ENCODE measurements around the gene B3GNT9.
A peak's percentile ranks its signal among the peaks of the same experiment; 100 is the strongest.

The B3GNT9 gene

GRCh38 chr16:67112591-67113399 is 38.0 kb downstream of the B3GNT9 start:
- DNase-seq (ENCODE audit: low read depth) = no peak

- DNase-seq (ENCODE audit: low read depth) = no peak
These were observed 38.8 kb downstream of the B3GNT9 start for GRCh38 chr16:67111951-67112444.

GRCh38 chr16:67109407-67110135 is 41.2 kb downstream of the B3GNT9 start, which contains the start of gene PHAF1:
Gene PHAF1, plus strand, starts transcription at chr16:67109941. Its CDS starts 235 bp downstream, at chr16:67110176.
- peak; percentile 97 for DNase-seq (ENCODE audit: low read depth)

GRCh38 chr16:67108931-67109406 is 41.8 kb downstream of the B3GNT9 start:
- DNase-seq (ENCODE audit: low read depth) = no peak

GRCh38 chr16:67108489-67108888 is 42.3 kb downstream of the B3GNT9 start:
- no peak for DNase-seq (ENCODE audit: low read depth)

GRCh38 chr16:67105881-67106280 is 44.9 kb downstream of the B3GNT9 start:
- DNase-seq (ENCODE audit: low read depth) = no peak

- DNase-seq (ENCODE audit: low read depth) = no peak
These were observed 45.6 kb downstream of the B3GNT9 start for GRCh38 chr16:67105246-67105645.

GRCh38 chr16:67104845-67105244 is 46.0 kb downstream of the B3GNT9 start:
- DNase-seq (ENCODE audit: low read depth) = no peak

- no peak for DNase-seq (ENCODE audit: low read depth)
These were observed 46.7 kb downstream of the B3GNT9 start for GRCh38 chr16:67104061-67104460.

GRCh38 chr16:67101311-67102082 is 49.3 kb downstream of the B3GNT9 start:
- no peak for DNase-seq (ENCODE audit: low read depth)

GRCh38 chr16:67100569-67101310 is 50.1 kb downstream of the B3GNT9 start:
- no peak for DNase-seq (ENCODE audit: low read depth)

GRCh38 chr16:67098599-67098998 is 52.2 kb downstream of the B3GNT9 start:
- no peak for DNase-seq (ENCODE audit: low read depth)

Measured in stimulated activated CD8-positive, alpha-beta memory T cell treated with anti-CD3 and anti-CD28 coated beads, Interleukin-15, amount 100 ng/mL, for 24 hours (primary cell).